Keratinocyte (primary cell): ENCODE measurements around the gene KCNC4.

ENCODE experiments used
- CTCF ChIP-seq, 3 experiments: IDR thresholded peaks in 1 of 3; conservative IDR thresholded peaks in 1 of 3; optimal IDR thresholded peaks in 1 of 3; 2 replicates in 2 of 3; 3 replicates in 1 of 3; pipeline versions ENCODE3 to v1.5.1; 2011; ENCODE audit warnings: low read length in 3 of 3, mild to moderate bottlenecking in 3 of 3, moderate library complexity in 2 of 3, control low read depth in 1 of 3, inconsistent platforms in 1 of 3; ENCODE audit not compliant: insufficient read depth in 2 of 3; ENCODE audit errors: extremely low read depth in 1 of 3
- EZH2 ChIP-seq: IDR thresholded peaks from one replicate; pipeline ENCODE4 v1.6.1; 2012; ENCODE audit warnings: inconsistent platforms, mild to moderate bottlenecking, low read length, moderate library complexity

GRCh38 chr1:110230381-110231199 is 20.5 kb downstream of the KCNC4 start:
- no peak for TF ChIP-seq CTCF (optimal IDR thresholded peaks at IDR 0.05 in 1 of 3, IDR thresholded peaks at IDR 0.05 in 1 of 3, conservative IDR thresholded peaks at IDR 0.05 in 1 of 3; ENCODE audit: extremely low read depth in 1 of 3, insufficient read depth in 2 of 3, low read length in 3 of 3)
- TF ChIP-seq EZH2 = no peak
